WERI-Rb-1 (cell line): ENCODE data around the gene UBE2E2.

ENCODE experiments used
- DNase-seq: peaks from one replicate; pipeline ENCODE4 v3.0.0-alpha.2; 2020
- H3K27ac ChIP-seq: fragments of 250-450 bp; sonication (Bioruptor Pico); 2 replicates; pipeline ENCODE4 v1.5.1; 2020; ENCODE audit warnings: mild to moderate bottlenecking, moderate library complexity
- H3K27me3 ChIP-seq: fragments of 250-450 bp; sonication (Bioruptor Pico); 2 replicates; pipeline ENCODE4 v1.5.1; 2021; ENCODE audit warnings: mild to moderate bottlenecking, low read depth, moderate library complexity; ENCODE audit not compliant: insufficient read depth, severe bottlenecking
- H3K36me3 ChIP-seq: fragments of 250-450 bp; sonication (Bioruptor Pico); 2 replicates; pipeline ENCODE4 v1.5.1; 2020; ENCODE audit warnings: mild to moderate bottlenecking, moderate library complexity
- H3K4me3 ChIP-seq: 2 replicates; pipeline ENCODE4 v1.5.1; 2011; ENCODE audit warnings: low read depth, mild to moderate bottlenecking, control low read depth, low read length
- H3K9me3 ChIP-seq: fragments of 250-450 bp; sonication (Bioruptor Pico); 2 replicates; pipeline ENCODE4 v1.5.1; 2021; ENCODE audit warnings: mild to moderate bottlenecking, moderate library complexity; ENCODE audit not compliant: severe bottlenecking
- CTCF ChIP-seq: IDR thresholded peaks from 2 replicates; pipeline ENCODE4 v1.5.1; 2011; ENCODE audit warnings: low read depth, mild to moderate bottlenecking, control low read depth, inconsistent platforms, low read length

Gene UBE2E2

GRCh38 chr3:23493889-23494288, 290.8 kb downstream of the UBE2E2 start:
- Histone ChIP-seq H3K36me3 (no peaks in the 10 kb centered on the region), H3K9me3 (no peaks in the 10 kb centered on the region), H3K4me3 (no peak overlapping the region), H3K27me3 (no peaks in the 10 kb centered on the region), H3K27ac (no peak overlapping the region)
- no peak for TF ChIP-seq CTCF
- no peak for DNase-seq

- no peak for DNase-seq
- no peak for TF ChIP-seq CTCF
- no peak overlapping the region for H3K4me3 ChIP-seq
- no peaks in the 10 kb centered on the region for H3K9me3 ChIP-seq
- H3K27me3 ChIP-seq: no peaks in the 10 kb centered on the region
- H3K27ac ChIP-seq: no peak overlapping the region
- no peaks in the 10 kb centered on the region for H3K36me3 ChIP-seq
Observed at GRCh38 chr3:23494967-23495366, 291.8 kb downstream of the UBE2E2 start.

- no peak for TF ChIP-seq CTCF
- Histone ChIP-seq H3K27me3 (no peaks in the 10 kb centered on the region), H3K36me3 (no peaks in the 10 kb centered on the region), H3K9me3 (no peaks in the 10 kb centered on the region), H3K4me3 (no peak overlapping the region), H3K27ac (no peak overlapping the region)
- DNase-seq: no peak
Observed at GRCh38 chr3:23495507-23495906, 292.4 kb downstream of the UBE2E2 start.

- Histone ChIP-seq H3K9me3 (no peaks in the 10 kb centered on the region), H3K4me3 (no peak overlapping the region), H3K36me3 (no peaks in the 10 kb centered on the region), H3K27me3 (no peaks in the 10 kb centered on the region), H3K27ac (no peak overlapping the region)
- DNase-seq: no peak
- TF ChIP-seq CTCF: no peak
Observed at GRCh38 chr3:23496165-23496564, 293.0 kb downstream of the UBE2E2 start.

- no peak for TF ChIP-seq CTCF
- Histone ChIP-seq H3K36me3 (no peaks in the 10 kb centered on the region), H3K27me3 (no peaks in the 10 kb centered on the region), H3K27ac (no peak overlapping the region), H3K4me3 (no peak overlapping the region), H3K9me3 (no peaks in the 10 kb centered on the region)
- no peak for DNase-seq
Observed at GRCh38 chr3:23497156-23497555, 294.0 kb downstream of the UBE2E2 start.

GRCh38 chr3:23501201-23501802, 298.2 kb downstream of the UBE2E2 start:
- TF ChIP-seq CTCF: no peak
- Histone ChIP-seq H3K27me3 (no peaks in the 10 kb centered on the region), H3K4me3 (no peak overlapping the region), H3K9me3 (no peaks in the 10 kb centered on the region), H3K36me3 (no peaks in the 10 kb centered on the region), H3K27ac (no peak overlapping the region)
- DNase-seq: no peak
